Ishikawa (cell line): ENCODE measurements around the gene ST8SIA1.

Source experiments
- CEBPB ChIP-seq: IDR thresholded peaks from 2 replicates; pipeline ENCODE4 v1.6.1; 2012
- CREB1 ChIP-seq: IDR thresholded peaks from 2 replicates; pipeline ENCODE4 v1.6.1; 2012; ENCODE audit warnings: low read depth
- EGR1 ChIP-seq: IDR thresholded peaks from 2 replicates; pipeline ENCODE4 v1.6.1; 2012
- EP300 ChIP-seq: IDR thresholded peaks from 2 replicates; pipeline ENCODE4 v1.6.1; 2012; ENCODE audit warnings: borderline replicate concordance
- FOXM1 ChIP-seq: IDR thresholded peaks from 2 replicates; pipeline ENCODE4 v1.6.1; 2012; ENCODE audit warnings: low read depth, borderline replicate concordance
- MAX ChIP-seq: IDR thresholded peaks from 2 replicates; pipeline ENCODE4 v1.6.1; 2012
- NFIC ChIP-seq: IDR thresholded peaks from 2 replicates; pipeline ENCODE4 v1.6.1; 2012
- RAD21 ChIP-seq: IDR thresholded peaks from 2 replicates; pipeline ENCODE4 v1.6.1; 2012; ENCODE audit warnings: low read depth
- REST ChIP-seq: IDR thresholded peaks from 2 replicates; pipeline ENCODE4 v1.6.1; 2012; ENCODE audit warnings: low read depth, mild to moderate bottlenecking
- TAF1 ChIP-seq: IDR thresholded peaks from 2 replicates; pipeline ENCODE4 v1.6.1; 2012; ENCODE audit warnings: low read depth, mild to moderate bottlenecking
- TCF12 ChIP-seq: IDR thresholded peaks from 2 replicates; pipeline ENCODE4 v1.6.1; 2012; ENCODE audit warnings: low read depth
- TEAD4 ChIP-seq: IDR thresholded peaks from 2 replicates; pipeline ENCODE4 v1.6.1; 2012
- YY1 ChIP-seq: IDR thresholded peaks from 2 replicates; pipeline ENCODE4 v1.6.1; 2012; ENCODE audit warnings: low read depth
- ZBTB7A ChIP-seq: IDR thresholded peaks from 2 replicates; pipeline ENCODE4 v1.6.1; 2012; ENCODE audit warnings: low read depth

- TF ChIP-seq YY1 (no peak), EP300 (no peak), MAX (no peak), ZBTB7A (no peak), NFIC (no peak), RAD21 (no peak), TCF12 (no peak), CEBPB (no peak), TAF1 (no peak), EGR1 (no peak), FOXM1 (no peak), REST (no peak), CREB1 (no peak), TEAD4 (no peak)
Observed at GRCh38 chr12:22230280-22230794, 104.2 kb downstream of the ST8SIA1 start.
